ENCODE data around the gene AATK.
A peak's percentile ranks its signal among the peaks of the same experiment; 100 is the strongest.

The AATK gene

DNA sequence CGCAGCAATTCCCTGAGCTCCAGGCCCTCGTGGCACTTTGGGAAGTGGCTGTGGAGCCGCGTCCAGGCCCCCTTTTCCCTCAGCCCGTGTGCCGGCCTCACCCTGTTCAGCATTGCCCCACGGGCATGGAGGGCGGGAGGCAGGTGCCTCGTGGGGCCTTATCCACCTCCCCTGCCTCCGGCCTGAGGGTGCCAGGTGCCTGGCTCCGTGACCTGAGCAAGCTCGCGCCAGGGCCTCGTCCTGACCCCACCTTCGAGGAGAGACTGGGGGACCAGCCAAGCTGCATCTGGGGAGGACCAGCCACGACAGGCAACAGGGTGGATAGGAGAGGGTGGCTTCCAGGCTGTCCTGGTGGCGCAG, 27.0 kb upstream of the AATK start:
- H3K4me3 Mint-ChIP-seq, result no peak overlapping the region
- peaks cover 4% of the 10 kb centered on the region for H3K36me3 Mint-ChIP-seq (ENCODE audit: insufficient read depth)
- no peak for DNase-seq (ENCODE audit: low spot score in 2 of 2)
- no peaks in the 10 kb centered on the region for H3K27me3 Mint-ChIP-seq
- H3K4me1 Mint-ChIP-seq, result no peaks in the 10 kb centered on the region
- no peaks in the 10 kb centered on the region for H3K9me3 Mint-ChIP-seq
- H3K27ac Mint-ChIP-seq (ENCODE audit: low read depth), result no peak overlapping the region
- no peak for ATAC-seq (replicated peaks; ENCODE audit: extremely low read depth, poor library complexity, severe bottlenecking)

DNA sequence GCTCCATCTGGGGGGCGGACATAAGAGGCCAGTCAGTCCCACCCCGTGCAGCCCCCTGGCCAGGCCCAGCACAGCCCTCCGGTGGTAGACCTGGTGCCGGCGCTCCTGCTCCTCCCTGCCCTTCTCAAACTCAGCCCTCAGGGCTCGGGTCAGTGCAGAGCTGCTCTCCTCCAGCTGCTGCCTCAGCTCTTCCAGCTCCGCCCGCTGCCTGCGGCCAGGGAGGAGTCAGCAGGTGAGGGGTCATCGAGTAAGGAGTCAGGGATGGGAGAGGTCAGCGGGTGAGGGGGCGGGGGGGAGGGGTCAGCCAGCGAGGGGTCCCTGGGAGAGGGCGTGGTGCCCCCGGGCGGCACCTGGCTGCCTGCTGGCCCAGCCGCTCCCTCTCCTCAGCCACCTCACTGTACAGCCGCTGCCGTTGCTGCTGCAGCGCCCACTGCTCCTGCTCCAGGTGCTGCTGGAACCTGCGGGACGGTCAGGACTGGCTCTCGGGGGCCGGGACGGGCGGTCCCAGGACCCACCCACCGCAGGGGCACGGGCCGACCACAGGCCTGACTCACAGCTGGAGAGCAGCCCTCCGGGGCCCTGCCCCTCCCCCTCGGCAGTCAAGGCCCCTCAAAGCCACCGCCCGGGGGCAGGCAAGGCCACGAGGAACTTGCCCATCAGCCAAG, 26.5 kb upstream of the AATK start:
- DNase-seq (ENCODE audit: low spot score in 2 of 2) (no peak), ATAC-seq (replicated peaks; ENCODE audit: extremely low read depth, poor library complexity, severe bottlenecking) (no peak)
- Mint-ChIP-seq H3K4me3 (no peak overlapping the region), H3K27me3 (no peaks in the 10 kb centered on the region), H3K9me3 (no peaks in the 10 kb centered on the region), H3K27ac (ENCODE audit: low read depth) (no peak overlapping the region), H3K4me1 (no peaks in the 10 kb centered on the region), H3K36me3 (ENCODE audit: insufficient read depth) (peaks cover 4% of the 10 kb centered on the region)

DNA sequence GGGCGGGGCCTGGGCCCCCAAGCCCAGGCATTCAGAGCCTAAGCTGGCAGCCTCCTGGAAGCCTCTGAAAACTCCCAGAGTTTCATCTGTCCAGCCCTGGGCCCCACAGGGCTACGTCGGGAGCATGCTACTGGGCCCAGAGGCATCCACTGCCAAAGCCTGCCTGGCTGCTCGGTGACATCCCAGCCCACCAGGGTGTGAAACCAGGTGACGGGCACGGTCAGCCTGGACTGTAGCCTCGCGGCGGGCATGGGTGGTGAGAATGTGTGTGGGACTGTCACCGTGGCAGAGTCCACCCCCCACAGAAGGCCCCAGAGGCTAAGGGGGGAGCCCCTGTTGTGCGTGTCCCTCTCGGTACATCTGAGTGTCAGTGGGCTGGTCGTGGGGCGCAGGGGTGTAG, 25.6 kb upstream of the AATK start:
- Mint-ChIP-seq H3K9me3 (no peaks in the 10 kb centered on the region), H3K27ac (ENCODE audit: low read depth) (no peak overlapping the region), H3K4me1 (no peaks in the 10 kb centered on the region), H3K4me3 (no peak overlapping the region), H3K27me3 (no peaks in the 10 kb centered on the region), H3K36me3 (ENCODE audit: insufficient read depth) (peaks cover 4% of the 10 kb centered on the region)
- no peak for ATAC-seq (replicated peaks; ENCODE audit: extremely low read depth, poor library complexity, severe bottlenecking)
- DNase-seq (ENCODE audit: low spot score in 2 of 2), result no peak

DNA sequence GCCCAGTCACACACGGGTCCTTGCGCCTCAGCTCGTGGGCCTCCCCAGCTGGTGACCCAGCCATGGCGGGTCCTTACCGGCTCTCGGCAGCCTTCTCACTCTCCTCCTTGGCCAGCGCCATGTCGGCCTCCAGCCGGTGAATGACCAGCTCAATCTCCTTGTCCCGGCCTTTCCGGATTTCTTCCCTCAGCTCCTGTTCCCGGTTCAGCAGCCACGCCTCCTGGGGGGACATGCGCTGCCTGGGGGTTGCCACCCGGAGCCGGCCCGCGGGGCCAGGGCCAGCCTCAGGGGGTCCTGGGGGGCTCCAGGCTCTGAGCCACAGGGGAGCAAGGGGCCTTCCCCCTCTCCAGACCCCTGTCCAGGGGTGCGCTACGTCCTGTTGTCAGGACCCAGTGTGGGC, 25.1 kb upstream of the AATK start:
- no peak for ATAC-seq (replicated peaks; ENCODE audit: extremely low read depth, poor library complexity, severe bottlenecking)
- H3K27me3 Mint-ChIP-seq, result no peaks in the 10 kb centered on the region
- H3K27ac Mint-ChIP-seq (ENCODE audit: low read depth), result no peak overlapping the region
- H3K9me3 Mint-ChIP-seq, result no peaks in the 10 kb centered on the region
- no peaks in the 10 kb centered on the region for H3K4me1 Mint-ChIP-seq
- no peak for DNase-seq (ENCODE audit: low spot score in 2 of 2)
- no peak overlapping the region for H3K4me3 Mint-ChIP-seq
- H3K36me3 Mint-ChIP-seq (ENCODE audit: insufficient read depth), result peaks cover 4% of the 10 kb centered on the region

DNA sequence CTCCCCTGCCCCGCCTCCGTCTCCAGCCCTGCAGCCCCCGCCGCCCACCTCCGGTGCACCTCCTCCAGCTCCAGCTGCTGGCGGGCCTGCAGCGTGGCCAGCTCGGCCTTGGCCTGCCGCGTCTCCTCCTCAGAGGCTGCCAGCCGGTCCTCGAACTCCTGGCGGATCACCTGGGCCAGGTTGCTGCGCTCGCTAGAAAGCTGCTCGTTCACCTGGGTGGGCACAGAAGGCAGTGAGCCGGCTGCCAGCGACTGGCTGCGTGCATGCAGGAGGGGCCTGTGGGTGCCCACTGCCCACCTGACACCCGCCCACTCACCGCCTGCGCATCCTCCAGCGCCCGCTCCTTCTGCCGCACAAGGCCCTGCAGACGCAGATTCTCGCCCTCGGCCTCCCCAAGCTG, 24.6 kb upstream of the AATK start:
- no peaks in the 10 kb centered on the region for H3K4me1 Mint-ChIP-seq
- DNase-seq (ENCODE audit: low spot score in 2 of 2), result no peak
- no peaks in the 10 kb centered on the region for H3K27me3 Mint-ChIP-seq
- no peak for ATAC-seq (replicated peaks; ENCODE audit: extremely low read depth, poor library complexity, severe bottlenecking)
- H3K36me3 Mint-ChIP-seq (ENCODE audit: insufficient read depth), result peaks cover 4% of the 10 kb centered on the region
- H3K9me3 Mint-ChIP-seq, result no peaks in the 10 kb centered on the region
- H3K4me3 Mint-ChIP-seq, result no peak overlapping the region
- no peak overlapping the region for H3K27ac Mint-ChIP-seq (ENCODE audit: low read depth)

DNA sequence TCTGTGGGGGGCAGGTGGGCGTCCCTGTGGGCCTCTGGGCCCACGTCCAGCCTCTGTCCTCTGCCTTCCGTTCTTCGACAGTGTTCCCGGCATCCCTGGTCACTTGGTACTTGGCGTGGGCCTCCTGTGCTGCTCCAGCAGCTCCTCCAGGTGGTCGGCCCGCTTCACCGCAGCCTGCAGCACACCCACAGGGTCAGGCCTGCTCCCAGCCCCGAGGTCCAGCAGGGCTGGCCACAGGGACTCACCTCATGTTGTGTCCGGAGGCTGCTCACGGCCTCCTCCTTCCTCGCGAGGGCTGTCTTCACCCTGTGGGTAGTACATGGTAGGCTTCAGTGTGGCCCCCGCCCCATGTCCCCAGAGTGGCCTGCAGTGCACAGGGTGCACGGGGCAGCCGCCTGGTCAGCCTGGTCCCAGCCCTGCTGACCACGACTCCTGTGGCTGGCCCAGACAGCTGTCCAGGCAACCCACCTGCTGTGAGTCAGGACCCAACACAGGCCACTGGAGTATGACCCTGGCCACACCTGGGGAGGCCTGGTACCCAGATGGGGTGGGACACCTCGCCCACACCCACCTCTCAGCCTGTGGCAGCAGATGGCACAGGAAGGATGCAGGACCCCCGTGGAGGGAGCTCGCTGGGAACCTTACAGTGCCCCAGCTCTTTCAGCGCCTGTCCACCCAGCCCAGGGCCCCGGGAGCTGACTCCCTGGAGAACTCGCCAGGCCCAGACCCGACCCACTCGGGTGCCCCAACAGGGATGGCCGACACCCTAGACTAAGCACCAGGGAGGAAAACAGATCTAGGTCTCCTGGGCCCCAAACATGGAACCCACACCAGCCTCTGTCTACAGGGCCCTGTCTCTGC, 23.9 kb upstream of the AATK start:
- Mint-ChIP-seq H3K27ac (ENCODE audit: low read depth) (no peak overlapping the region), H3K27me3 (no peaks in the 10 kb centered on the region), H3K9me3 (no peaks in the 10 kb centered on the region), H3K4me1 (no peaks in the 10 kb centered on the region), H3K36me3 (ENCODE audit: insufficient read depth) (peaks cover 4% of the 10 kb centered on the region), H3K4me3 (no peak overlapping the region)
- ATAC-seq (replicated peaks; ENCODE audit: extremely low read depth, poor library complexity, severe bottlenecking) (no peak), DNase-seq (ENCODE audit: low spot score in 2 of 2) (no peak)

DNA sequence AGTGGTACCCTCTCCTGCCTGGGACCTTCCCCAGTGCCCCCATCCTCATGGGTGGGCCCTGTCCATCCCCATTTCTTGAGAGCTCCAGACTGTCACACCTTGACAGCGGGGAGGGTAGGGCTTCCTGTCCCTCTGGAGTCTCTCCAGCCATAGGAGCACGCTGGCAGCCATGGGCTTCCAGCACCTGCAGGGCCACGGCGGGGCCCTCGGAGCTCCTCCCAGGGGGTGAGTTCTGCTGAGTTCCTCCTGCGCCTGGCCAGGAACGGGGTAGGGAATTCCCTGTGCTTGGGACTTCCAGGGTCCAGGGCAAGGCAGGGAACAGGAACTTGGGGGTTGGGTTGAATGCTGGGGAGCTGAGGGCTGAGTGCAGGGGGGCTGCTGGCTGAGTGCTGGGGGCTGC, 23.0 kb upstream of the AATK start:
- DNase-seq (ENCODE audit: low spot score in 2 of 2), result no peak
- no peak for ATAC-seq (replicated peaks; ENCODE audit: extremely low read depth, poor library complexity, severe bottlenecking)
- H3K4me1 Mint-ChIP-seq, result no peaks in the 10 kb centered on the region
- peak overlapping the region; percentile 67 for H3K27ac Mint-ChIP-seq (ENCODE audit: low read depth)
- H3K27me3 Mint-ChIP-seq, result no peaks in the 10 kb centered on the region
- no peaks in the 10 kb centered on the region for H3K9me3 Mint-ChIP-seq
- H3K4me3 Mint-ChIP-seq, result no peak overlapping the region
- H3K36me3 Mint-ChIP-seq (ENCODE audit: insufficient read depth), result peaks cover 4% of the 10 kb centered on the region

DNA sequence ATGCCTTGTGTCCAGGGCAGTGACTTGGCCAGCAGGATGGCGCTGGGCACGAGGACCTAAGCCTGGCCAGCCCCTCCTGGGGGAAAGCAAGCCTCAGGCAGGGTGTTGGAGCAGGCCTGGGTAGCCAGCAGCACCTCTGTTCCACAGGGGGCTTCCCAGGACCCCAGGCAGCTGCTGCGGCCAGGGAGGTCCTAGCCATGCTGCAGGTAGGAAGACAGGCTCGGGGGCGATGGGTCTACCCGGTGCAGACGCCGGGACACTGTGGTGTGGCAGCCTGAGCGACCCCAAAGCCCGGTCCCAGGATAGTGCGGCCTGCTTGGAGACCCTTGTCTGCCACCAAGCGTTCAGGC, 22.4 kb upstream of the AATK start:
- Mint-ChIP-seq H3K27ac (ENCODE audit: low read depth) (no peak overlapping the region), H3K4me3 (no peak overlapping the region), H3K27me3 (no peaks in the 10 kb centered on the region), H3K9me3 (no peaks in the 10 kb centered on the region), H3K36me3 (ENCODE audit: insufficient read depth) (peaks cover 3% of the 10 kb centered on the region), H3K4me1 (no peaks in the 10 kb centered on the region)
- DNase-seq (ENCODE audit: low spot score in 2 of 2) (no peak), ATAC-seq (replicated peaks; ENCODE audit: extremely low read depth, poor library complexity, severe bottlenecking) (no peak)

DNA sequence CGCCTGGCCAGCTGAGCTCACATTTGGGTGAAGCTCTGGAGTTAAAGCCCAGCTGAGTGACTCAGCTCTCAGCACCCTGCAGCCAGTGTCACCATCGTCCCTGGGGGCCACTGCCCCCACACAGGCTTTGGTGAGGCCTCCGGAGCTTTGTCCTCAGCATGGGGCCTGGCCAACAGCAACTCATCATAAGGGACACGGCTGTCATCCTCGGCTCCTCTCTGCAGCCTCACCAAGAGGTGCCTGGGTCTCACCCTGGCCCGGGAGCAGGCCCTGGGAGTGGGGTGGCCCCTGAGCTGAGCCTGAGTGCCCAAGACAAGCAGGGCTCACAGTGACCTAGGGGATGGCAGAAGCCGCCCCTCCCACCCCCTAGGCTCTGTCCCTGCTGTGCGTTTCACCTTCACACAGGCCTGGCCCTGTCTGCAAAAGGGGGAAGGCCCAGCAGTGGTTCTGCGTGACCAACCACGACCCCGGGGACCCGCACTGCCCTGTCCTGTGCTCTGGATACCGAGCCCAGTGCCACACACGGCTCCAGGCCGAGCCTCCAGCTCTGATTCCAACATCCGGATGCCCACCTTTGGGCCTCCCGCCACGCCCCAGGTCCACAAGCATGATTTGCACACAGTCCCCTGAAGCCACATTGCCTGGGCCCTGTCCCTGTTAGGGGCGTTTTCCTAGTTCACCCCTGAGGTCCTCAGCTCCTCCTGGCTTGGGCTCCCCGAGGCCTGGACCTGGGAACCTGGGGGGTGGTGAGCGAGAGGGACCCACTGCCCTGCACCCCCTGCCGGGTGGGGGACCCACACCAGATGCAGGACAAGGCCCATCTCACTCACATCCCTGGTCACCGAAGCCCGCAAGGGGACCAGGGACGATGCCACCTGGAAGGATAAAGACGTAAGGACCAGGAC, 21.8 kb upstream of the AATK start:
- no peak overlapping the region for H3K4me3 Mint-ChIP-seq
- no peaks in the 10 kb centered on the region for H3K4me1 Mint-ChIP-seq
- ATAC-seq (replicated peaks; ENCODE audit: extremely low read depth, poor library complexity, severe bottlenecking) (no peak), DNase-seq (ENCODE audit: low spot score in 2 of 2) (no peak)
- H3K36me3 Mint-ChIP-seq (ENCODE audit: insufficient read depth), result peaks cover 3% of the 10 kb centered on the region
- H3K27ac Mint-ChIP-seq (ENCODE audit: low read depth), result no peak overlapping the region
- H3K27me3 Mint-ChIP-seq, result no peaks in the 10 kb centered on the region
- H3K9me3 Mint-ChIP-seq, result no peaks in the 10 kb centered on the region

DNA sequence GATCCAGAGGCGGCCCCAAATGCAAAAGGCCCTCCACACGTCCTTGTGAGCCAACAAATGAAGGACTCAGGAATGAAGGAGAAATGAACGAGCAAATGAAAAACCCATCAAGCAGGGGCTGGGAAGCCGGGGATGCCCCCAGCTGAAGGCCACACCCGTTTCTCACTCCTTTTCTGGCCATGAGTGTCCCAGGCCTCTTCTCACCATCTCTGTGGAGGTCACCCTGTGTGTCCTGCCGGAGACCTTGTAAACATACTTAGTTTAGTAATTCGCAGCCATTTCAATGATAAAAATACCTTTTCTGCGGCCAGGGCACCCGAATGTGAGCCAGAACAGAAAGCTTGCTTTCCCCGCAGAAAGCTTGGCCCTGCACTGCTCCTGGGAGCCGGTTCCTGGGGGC, 21.1 kb upstream of the AATK start:
- H3K27ac Mint-ChIP-seq (ENCODE audit: low read depth), result no peak overlapping the region
- no peak overlapping the region for H3K4me3 Mint-ChIP-seq
- H3K9me3 Mint-ChIP-seq, result no peaks in the 10 kb centered on the region
- peaks cover 3% of the 10 kb centered on the region for H3K36me3 Mint-ChIP-seq (ENCODE audit: insufficient read depth)
- no peaks in the 10 kb centered on the region for H3K4me1 Mint-ChIP-seq
- ATAC-seq (replicated peaks; ENCODE audit: extremely low read depth, poor library complexity, severe bottlenecking) (no peak), DNase-seq (ENCODE audit: low spot score in 2 of 2) (no peak)
- no peaks in the 10 kb centered on the region for H3K27me3 Mint-ChIP-seq

DNA sequence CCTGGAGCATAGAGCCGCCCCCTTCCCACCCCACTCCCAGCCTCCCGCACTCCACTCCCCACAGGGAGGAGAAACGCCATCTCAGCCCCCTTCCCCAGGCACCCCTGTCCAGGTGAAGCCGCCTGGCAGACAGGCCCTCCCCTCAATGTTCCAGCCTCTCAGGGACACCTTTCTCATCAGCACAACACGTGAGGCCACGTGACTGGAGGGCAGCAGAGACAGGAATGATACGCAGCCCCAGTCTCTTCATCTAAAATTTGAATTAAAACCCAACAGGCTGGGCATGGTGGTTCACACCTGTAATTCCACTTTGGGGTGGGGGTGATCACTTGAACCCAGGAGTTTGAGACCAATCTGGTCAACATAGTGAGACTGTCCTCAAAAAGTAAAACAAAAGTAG, 20.2 kb upstream of the AATK start:
- H3K36me3 Mint-ChIP-seq (ENCODE audit: insufficient read depth), result peaks cover 3% of the 10 kb centered on the region
- no peak overlapping the region for H3K27ac Mint-ChIP-seq (ENCODE audit: low read depth)
- H3K4me3 Mint-ChIP-seq, result no peak overlapping the region
- no peak for ATAC-seq (replicated peaks; ENCODE audit: extremely low read depth, poor library complexity, severe bottlenecking)
- no peaks in the 10 kb centered on the region for H3K9me3 Mint-ChIP-seq
- no peaks in the 10 kb centered on the region for H3K27me3 Mint-ChIP-seq
- no peaks in the 10 kb centered on the region for H3K4me1 Mint-ChIP-seq
- no peak for DNase-seq (ENCODE audit: low spot score in 2 of 2)

DNA sequence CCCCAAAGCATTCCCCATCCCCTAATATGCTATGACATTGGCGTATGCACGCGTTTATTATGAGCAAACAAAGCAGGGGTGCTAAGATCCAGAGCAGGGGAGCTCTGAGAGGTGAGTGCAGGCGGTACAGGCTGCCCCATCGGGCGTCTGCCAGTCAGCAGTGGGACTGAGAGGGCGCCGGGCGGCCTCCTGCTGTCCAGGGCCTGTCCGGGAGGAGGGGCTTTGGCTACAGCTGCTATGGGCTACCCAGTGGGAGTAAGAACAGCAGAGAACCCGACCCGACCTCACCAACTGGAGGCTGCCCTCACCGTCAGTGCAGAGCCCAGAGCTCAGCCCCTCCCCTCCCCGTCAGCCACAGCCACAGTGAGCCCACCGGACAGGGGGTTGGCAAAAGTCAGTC, 18.5 kb upstream of the AATK start:
- no peak for DNase-seq (ENCODE audit: low spot score in 2 of 2)
- H3K27me3 Mint-ChIP-seq, result no peaks in the 10 kb centered on the region
- no peak overlapping the region for H3K27ac Mint-ChIP-seq (ENCODE audit: low read depth)
- no peak overlapping the region for H3K4me3 Mint-ChIP-seq
- no peaks in the 10 kb centered on the region for H3K4me1 Mint-ChIP-seq
- H3K9me3 Mint-ChIP-seq, result no peaks in the 10 kb centered on the region
- H3K36me3 Mint-ChIP-seq (ENCODE audit: insufficient read depth), result peaks cover 2% of the 10 kb centered on the region
- ATAC-seq (replicated peaks; ENCODE audit: extremely low read depth, poor library complexity, severe bottlenecking), result no peak

DNA sequence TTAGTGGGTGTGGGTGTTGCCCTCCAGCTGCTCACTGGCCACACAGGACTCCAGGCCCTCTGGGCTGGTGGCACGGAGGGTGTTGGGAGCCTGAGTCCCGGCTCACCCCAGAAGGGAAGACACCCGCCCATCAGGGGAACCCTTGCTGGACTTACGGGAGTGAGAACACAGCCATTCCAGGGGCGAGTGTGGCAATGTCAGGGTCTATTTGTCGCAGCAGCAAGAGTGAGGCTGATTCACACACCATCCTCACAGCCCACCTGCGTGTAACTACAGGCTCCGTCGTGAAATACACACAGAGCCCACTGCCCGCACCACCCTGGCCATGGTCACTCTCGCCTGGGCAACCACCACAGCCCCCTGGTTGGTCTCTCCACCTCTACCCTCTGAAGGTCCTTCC, 17.8 kb upstream of the AATK start:
- Mint-ChIP-seq H3K4me1 (no peaks in the 10 kb centered on the region), H3K9me3 (no peaks in the 10 kb centered on the region), H3K36me3 (ENCODE audit: insufficient read depth) (peaks cover 2% of the 10 kb centered on the region), H3K4me3 (no peak overlapping the region), H3K27ac (ENCODE audit: low read depth) (no peak overlapping the region), H3K27me3 (no peaks in the 10 kb centered on the region)
- DNase-seq (ENCODE audit: low spot score in 2 of 2) (no peak), ATAC-seq (replicated peaks; ENCODE audit: extremely low read depth, poor library complexity, severe bottlenecking) (no peak)
